GM21515 (cell line): ENCODE measurements around the gene TFIP11.

Source experiments
- ATAC-seq: cut with Tn5 transposase; IDR thresholded peaks from one replicate; pipeline ENCODE4 v1.9.1; 2021; ENCODE audit not compliant: unreplicated experiment

TFIP11 gene

GRCh38 chr22:26479792-26480610 lies 32.3 kb downstream of the TFIP11 start:
- ATAC-seq = no peak

- ATAC-seq = no peak
Measured at GRCh38 chr22:26479043-26479791, 33.1 kb downstream of the TFIP11 start.

DNA sequence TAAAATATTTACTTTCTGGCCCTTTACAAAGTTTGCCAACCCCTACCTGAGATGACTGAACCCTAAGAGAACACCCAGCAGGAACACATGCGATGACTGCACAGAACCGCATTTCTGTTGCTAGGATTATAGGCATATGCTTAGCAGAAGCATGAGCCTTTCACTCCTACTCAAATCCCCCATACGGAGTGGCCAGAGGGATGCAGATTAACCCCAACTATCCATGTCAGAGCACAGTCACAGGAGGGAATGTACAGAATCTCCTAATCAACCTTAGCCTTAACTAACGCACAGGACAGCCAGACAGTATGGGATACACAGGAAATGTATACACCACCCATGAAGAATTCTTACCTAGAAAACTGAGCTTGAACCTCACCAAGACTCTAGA lies 34.9 kb downstream of the TFIP11 start:
- ATAC-seq = no peak

GRCh38 chr22:26476705-26477340 lies 35.5 kb downstream of the TFIP11 start:
- no peak for ATAC-seq

DNA sequence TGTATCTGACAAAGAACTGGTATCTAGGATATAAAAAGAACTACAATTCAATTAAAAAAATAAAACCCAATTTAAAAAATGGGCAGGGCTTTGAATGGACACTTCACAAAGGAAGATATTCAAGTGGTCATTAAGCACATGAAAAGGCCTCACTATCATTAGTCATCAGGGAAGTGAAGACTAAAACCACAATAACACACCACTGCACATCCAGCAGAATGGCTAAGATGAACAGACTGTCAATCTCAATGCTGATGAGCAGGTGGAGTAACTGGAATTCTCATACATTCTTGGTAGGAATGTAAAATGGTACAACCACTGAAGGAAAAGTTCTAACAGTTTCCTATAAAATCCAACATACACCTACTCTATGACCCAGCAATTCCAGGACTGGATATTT lies 37.6 kb downstream of the TFIP11 start:
- no peak for ATAC-seq

- no peak for ATAC-seq
Measured at GRCh38 chr22:26471522-26471921, 40.8 kb downstream of the TFIP11 start.

DNA sequence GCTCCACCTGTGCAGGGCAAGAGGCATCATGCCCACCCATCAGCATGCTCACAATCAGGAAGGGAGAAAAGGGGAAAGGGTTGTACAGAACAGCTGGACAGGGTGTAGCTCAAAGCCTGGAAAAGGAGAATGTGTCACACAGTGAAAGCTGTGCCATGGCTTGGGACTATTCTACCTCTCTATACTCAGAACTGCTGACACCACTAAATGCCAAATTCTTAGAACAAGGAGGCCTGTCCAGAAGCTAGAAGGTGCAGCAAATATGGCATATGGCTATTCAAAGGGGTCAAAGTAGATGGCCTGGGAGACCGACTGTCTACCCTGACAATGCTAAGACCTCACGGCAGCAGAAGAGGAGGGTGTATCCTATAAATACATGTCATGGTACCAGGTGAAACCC lies 41.5 kb downstream of the TFIP11 start:
- no peak for ATAC-seq

DNA sequence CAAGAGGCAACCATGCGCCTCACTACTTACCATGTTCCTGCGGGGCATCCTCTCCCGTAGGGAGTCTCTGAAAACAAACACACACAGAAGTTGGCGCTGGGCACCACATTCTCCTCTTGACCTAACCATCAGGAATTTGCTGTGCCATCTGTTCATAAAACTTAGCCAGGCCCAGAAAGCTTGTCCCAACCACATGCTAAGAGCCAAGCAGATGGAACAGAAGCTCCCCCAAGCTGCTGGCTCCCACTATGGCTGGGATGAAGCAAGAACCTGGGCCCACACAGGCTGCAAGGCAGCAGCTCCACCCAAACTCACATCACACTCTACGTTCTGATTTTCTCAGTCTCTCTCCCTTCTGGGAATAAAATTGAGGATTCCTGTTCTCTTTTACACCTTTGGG lies 46.1 kb downstream of the TFIP11 start:
- ATAC-seq = no peak

- ATAC-seq = no peak
Measured at GRCh38 chr22:26464312-26464711, 48.0 kb downstream of the TFIP11 start.

DNA sequence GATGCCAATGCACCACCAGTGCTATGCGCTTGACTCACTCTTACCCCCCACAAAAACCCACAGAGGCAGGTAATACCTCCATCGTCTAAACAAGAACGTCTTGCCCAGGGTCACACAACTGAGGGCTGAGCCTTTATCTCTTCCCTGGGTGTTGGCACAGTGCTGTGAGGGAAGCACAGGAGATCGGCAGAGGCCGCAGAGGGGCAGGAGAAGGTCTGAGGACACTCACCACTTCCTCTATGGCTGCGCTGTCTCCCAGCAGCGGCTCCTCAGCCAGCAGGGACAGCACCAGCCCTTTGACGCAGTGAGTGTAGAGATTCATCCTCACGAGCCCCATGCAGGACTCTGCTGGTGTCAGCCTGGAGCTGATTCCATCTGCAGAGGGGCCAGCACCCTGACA lies 48.6 kb downstream of the TFIP11 start:
- no peak for ATAC-seq

DNA sequence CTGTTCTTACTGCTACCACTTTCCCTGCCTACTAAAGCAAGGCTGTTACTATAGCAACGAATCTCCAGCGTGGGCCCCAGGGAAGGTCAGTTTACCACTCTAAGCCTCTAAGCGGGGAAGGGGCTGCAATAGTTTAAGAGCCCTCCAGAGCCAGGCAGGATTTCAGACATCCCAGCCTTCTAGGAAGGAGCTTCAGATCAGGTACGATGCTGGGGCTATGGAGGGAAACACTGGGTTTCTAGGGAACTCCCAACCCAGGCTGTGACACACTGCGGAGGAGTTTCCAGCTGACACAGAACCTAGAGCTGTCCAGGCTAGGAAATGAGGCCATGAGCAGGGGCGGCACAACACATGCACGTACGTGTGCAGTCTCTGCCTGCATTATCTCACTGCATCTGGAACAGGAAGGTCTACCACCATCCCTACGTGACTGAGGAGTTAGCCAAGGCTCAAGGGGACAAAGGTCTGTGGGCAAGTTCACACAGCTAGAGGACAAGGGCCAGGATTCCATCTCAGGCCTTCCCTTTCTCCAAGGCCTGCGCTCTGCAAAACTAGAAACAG lies 49.1 kb downstream of the TFIP11 start:
- no peak for ATAC-seq

- ATAC-seq = no peak
Measured at GRCh38 chr22:26462641-26463040, 49.6 kb downstream of the TFIP11 start.

DNA sequence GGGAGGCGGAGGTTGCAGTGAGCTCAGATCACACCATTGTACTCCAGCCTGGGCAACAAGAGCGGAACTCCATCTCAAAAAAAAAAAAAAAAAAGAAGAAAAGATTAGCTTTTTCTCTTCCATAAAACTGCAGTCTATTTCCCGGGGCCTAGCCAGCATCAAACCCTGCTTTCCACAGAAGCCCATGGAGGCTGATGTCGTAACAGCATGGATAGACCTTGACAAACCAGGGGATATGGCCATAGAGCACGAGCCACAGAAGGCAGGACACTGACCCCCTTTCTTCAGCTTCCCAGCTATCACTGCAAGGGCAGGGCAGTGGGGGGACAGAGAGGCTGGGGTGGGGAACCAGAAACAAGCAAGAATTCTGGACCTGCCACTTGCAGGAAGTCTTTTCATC lies 50.2 kb downstream of the TFIP11 start:
- ATAC-seq = no peak

- no peak for ATAC-seq
Measured at GRCh38 chr22:26461188-26461810, 51.0 kb downstream of the TFIP11 start.

- no peak for ATAC-seq
Measured at GRCh38 chr22:26460202-26460601, 52.1 kb downstream of the TFIP11 start.

DNA sequence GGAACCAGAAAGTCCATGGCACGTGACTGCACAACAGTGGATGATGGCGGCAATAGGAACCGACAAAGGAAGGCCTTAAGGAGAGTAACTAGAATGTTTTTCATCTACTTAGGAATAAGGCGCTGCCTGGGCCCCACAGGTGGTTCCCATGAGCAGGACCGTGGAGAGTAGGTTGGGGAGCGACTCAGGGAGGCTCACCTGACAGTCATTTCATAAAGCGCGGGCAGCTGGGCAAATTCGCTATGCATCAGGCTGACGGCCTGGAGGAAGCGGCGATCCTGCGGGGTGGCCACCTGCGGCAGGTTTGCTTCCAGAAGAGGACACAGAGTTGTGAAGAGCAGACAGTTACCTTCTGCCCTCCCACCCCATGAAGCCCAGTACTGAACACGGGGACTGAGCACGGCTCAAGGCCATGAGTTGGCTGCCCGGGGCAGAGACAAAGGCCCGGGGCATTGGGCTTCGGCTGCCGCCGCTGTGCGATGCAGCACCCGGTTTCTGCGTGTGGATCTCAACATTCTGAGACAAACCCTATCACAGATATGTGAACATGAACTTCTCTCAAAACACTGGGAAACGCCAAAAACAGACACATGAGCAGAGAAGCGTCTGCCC lies 54.5 kb downstream of the TFIP11 start:
- ATAC-seq = no peak

GRCh38 chr22:26453812-26454500 lies 58.3 kb downstream of the TFIP11 start:
- no peak for ATAC-seq

GRCh38 chr22:26453216-26453615 lies 59.1 kb downstream of the TFIP11 start:
- ATAC-seq = no peak

DNA sequence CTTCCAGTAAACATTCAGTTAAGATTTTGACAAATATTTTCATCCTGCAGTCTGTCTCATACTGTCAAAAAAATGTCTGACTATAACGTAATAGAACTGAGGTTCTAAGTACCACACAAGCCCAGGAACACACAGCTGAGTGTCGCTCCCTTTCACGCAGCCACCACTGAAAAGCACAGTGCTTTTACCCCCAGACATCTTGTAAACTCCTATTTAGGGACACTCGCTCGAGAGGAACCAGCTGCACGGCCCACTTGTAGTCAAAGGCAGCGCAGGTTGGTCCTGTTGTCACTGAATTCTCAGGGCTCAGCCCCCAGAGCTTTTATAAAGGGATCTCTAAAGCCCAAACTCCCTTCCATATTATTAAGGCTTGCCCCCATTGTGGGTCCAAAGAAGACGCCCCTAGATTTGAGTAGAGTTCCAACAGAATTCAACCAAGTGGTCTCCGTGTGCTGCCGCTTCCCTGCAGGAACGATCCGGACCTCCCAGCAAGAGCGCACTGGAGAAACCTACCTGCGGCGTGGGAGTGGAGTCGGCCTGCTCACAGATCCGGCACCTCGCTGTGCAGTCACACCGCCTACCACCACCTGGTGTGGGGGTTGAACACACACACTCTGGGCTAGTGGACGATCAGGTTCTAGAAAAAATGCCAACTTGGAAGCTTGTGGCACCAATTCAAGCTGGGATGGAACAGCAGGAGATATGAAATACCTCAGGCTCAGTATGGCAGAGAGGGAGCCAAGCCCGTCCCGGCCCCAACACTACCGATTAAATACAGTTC lies 59.8 kb downstream of the TFIP11 start:
- ATAC-seq = no peak
